ENCODE results near the gene WNT9B.

WNT9B gene

GRCh38 chr17:46863383-46864121, 12.2 kb downstream of the WNT9B start:
- DNase-seq (ENCODE audit: low read depth in 1 of 2, low spot score in 1 of 2), result no peak
- Histone ChIP-seq H3K27ac (replicated peaks) (no peak overlapping the region), H3K27me3 (ENCODE audit: insufficient read depth, poor library complexity, severe bottlenecking) (peaks cover 9% of the 10 kb centered on the region), H3K4me3 (replicated peaks; ENCODE audit: insufficient read depth, low read length) (no peak overlapping the region)
- no peak for TF ChIP-seq SPI1 (IDR thresholded peaks at IDR 0.05; ENCODE audit: borderline replicate concordance, low read depth)
- TF ChIP-seq REST (IDR thresholded peaks at IDR 0.05; ENCODE audit: insufficient replicate concordance, low read depth), result no peak
- no peak for TF ChIP-seq GABPA (IDR thresholded peaks at IDR 0.05; ENCODE audit: low read depth)
- TF ChIP-seq CTCF (IDR thresholded peaks at IDR 0.05; ENCODE audit: insufficient read depth, low read length), result no peak
- TF ChIP-seq POLR2AphosphoS5 (IDR thresholded peaks at IDR 0.05; ENCODE audit: low read depth), result no peak

- H3K27me3 ChIP-seq (ENCODE audit: insufficient read depth, poor library complexity, severe bottlenecking), result peaks cover 9% of the 10 kb centered on the region
- no peak overlapping the region for H3K27ac ChIP-seq (replicated peaks)
- no peak for DNase-seq (ENCODE audit: low read depth in 1 of 2, low spot score in 1 of 2)
- no peak overlapping the region for H3K4me3 ChIP-seq (replicated peaks; ENCODE audit: insufficient read depth, low read length)
- TF ChIP-seq CTCF (IDR thresholded peaks at IDR 0.05; ENCODE audit: insufficient read depth, low read length) (no peak), POLR2AphosphoS5 (IDR thresholded peaks at IDR 0.05; ENCODE audit: low read depth) (no peak), REST (IDR thresholded peaks at IDR 0.05; ENCODE audit: insufficient replicate concordance, low read depth) (no peak), GABPA (IDR thresholded peaks at IDR 0.05; ENCODE audit: low read depth) (no peak), SPI1 (IDR thresholded peaks at IDR 0.05; ENCODE audit: borderline replicate concordance, low read depth) (no peak)
Observed at GRCh38 chr17:46865100-46865499, 13.7 kb downstream of the WNT9B start.

DNA sequence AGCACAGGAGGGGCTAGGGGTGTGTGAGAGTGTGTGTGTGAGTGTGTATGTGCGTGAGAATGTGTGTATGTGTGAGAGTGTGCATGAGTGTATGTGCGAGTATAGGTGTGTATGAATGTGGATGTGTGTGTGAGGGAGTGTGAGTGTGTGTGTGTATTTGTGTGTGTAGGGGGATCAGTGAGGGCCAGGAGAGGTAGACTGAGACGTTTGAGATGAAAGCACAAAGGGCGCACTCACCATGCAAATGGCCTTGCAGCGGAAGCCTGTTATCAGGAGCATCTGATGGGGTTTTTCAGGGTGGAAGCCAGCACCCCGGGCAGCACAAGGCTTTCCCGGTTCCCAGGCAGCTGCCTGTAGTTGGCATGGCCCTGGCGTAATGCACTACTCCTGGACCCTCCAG, 14.9 kb downstream of the WNT9B start:
- TF ChIP-seq SPI1 (IDR thresholded peaks at IDR 0.05; ENCODE audit: borderline replicate concordance, low read depth), result no peak
- no peak for TF ChIP-seq GABPA (IDR thresholded peaks at IDR 0.05; ENCODE audit: low read depth)
- no peak for TF ChIP-seq POLR2AphosphoS5 (IDR thresholded peaks at IDR 0.05; ENCODE audit: low read depth)
- no peak for TF ChIP-seq CTCF (IDR thresholded peaks at IDR 0.05; ENCODE audit: insufficient read depth, low read length)
- TF ChIP-seq REST (IDR thresholded peaks at IDR 0.05; ENCODE audit: insufficient replicate concordance, low read depth), result no peak
- Histone ChIP-seq H3K27me3 (ENCODE audit: insufficient read depth, poor library complexity, severe bottlenecking) (peaks cover 9% of the 10 kb centered on the region), H3K4me3 (replicated peaks; ENCODE audit: insufficient read depth, low read length) (no peak overlapping the region), H3K27ac (replicated peaks) (no peak overlapping the region)
- DNase-seq (ENCODE audit: low read depth in 1 of 2, low spot score in 1 of 2), result no peak

Measured in HL-60 (cell line).